Calu3 (cell line): ENCODE results near the gene SF3B2. TPM values are rescaled to one million over a fixed set of nuclear protein-coding genes. Genes with fewer than 3 reads are reported as not detected.
"Not testable (repeated sequence)": the region's sequence is repeated elsewhere in the genome, so short reads cannot be mapped to it uniquely, and the experiment has no call there.

Experiments
- BruUV-seq: library from RNA; stranded (reverse); fragments of 400-500 nt; replicated peaks from 2 replicates; lab custom pipeline; 2021; lab: Mats Ljungman, UMichigan
- CTCF ChIA-PET: fragments of 300-600 bp; sonication (Branson Sonifier 250); formaldehyde crosslinking; loops from one replicate; lab custom pipeline; 2022; ENCODE audit warnings: antibody characterized with exemption; lab: Charles Lee
- DNase-seq: peaks from one replicate; pipeline ENCODE4 v3.0.0; 2022
- H3K27ac Mint-ChIP-seq: one replicate; pipeline ENCODE4 v1.8.0; 2022; ENCODE audit warnings: mixed read lengths; ENCODE audit not compliant: unreplicated experiment
- H3K27me3 Mint-ChIP-seq: one replicate; pipeline ENCODE4 v1.8.0; 2022; ENCODE audit warnings: mixed read lengths; ENCODE audit not compliant: unreplicated experiment
- H3K36me3 Mint-ChIP-seq: one replicate; pipeline ENCODE4 v1.8.0; 2022; ENCODE audit warnings: mild to moderate bottlenecking, moderate library complexity, mixed read lengths; ENCODE audit not compliant: insufficient read depth, unreplicated experiment
- H3K4me1 Mint-ChIP-seq: one replicate; pipeline ENCODE4 v1.8.0; 2022; ENCODE audit warnings: mild to moderate bottlenecking, low read depth, mixed read lengths; ENCODE audit not compliant: unreplicated experiment
- H3K4me3 Mint-ChIP-seq: one replicate; pipeline ENCODE4 v1.8.0; 2022; ENCODE audit warnings: mild to moderate bottlenecking, low read depth, moderate library complexity, mixed read lengths; ENCODE audit not compliant: unreplicated experiment
- H3K9me3 Mint-ChIP-seq: one replicate; pipeline ENCODE4 v1.8.0; 2022; ENCODE audit warnings: low read depth, mixed read lengths; ENCODE audit not compliant: unreplicated experiment
- CTCF ChIP-seq: fragments of 200-600 bp; IDR thresholded peaks from one replicate; pipeline ENCODE4 v1.8.0; 2022; ENCODE audit warnings: antibody characterized with exemption; ENCODE audit not compliant: unreplicated experiment
- intact Hi-C: fragments of 100-400 bp; cut with micrococcal nuclease; formaldehyde crosslinking; loops from one replicate; pipeline ENCODE4 v1.10.0; 2022; ENCODE audit not compliant: unreplicated experiment
- total RNA-seq: library from RNA; stranded (reverse); gene quantifications from 2 replicates; pipeline ENCODE4 v1.2.3, GENCODE V29; 2022

The SF3B2 gene
- total RNA-seq, 1 experiment from 2014 or later: 173 TPM

GRCh38 chr11:66077927-66078326 is 25.8 kb downstream of the SF3B2 start:
- H3K36me3 Mint-ChIP-seq: no peaks in the 10 kb centered on the region
- peaks cover 28% of the 10 kb centered on the region for H3K4me1 Mint-ChIP-seq
- no peak for DNase-seq
- BruUV-seq: no TSS peak
- H3K27ac Mint-ChIP-seq: no peak overlapping the region
- TF ChIP-seq CTCF: no peak
- no peaks in the 10 kb centered on the region for H3K9me3 Mint-ChIP-seq
- intact Hi-C loops: no loop called here
- no peaks in the 10 kb centered on the region for H3K27me3 Mint-ChIP-seq
- CTCF ChIA-PET: no interaction called here
- no peak overlapping the region for H3K4me3 Mint-ChIP-seq

- intact Hi-C loops, H3K36me3 Mint-ChIP-seq, H3K27ac Mint-ChIP-seq, H3K27me3 Mint-ChIP-seq, BruUV-seq, H3K9me3 Mint-ChIP-seq, H3K4me3 Mint-ChIP-seq, DNase-seq: not testable (repeated sequence)
- CTCF ChIA-PET: interaction anchor here (0.7 to 0.9 kb wide), 2 partner anchors 11 to 18 kb away, joined by 3 to 7 read pairs; no protein-coding TSS in a partner anchor
- H3K4me1 Mint-ChIP-seq: peaks cover 38% of the 10 kb centered on the region
These were observed 26.8 kb downstream of the SF3B2 start for GRCh38 chr11:66078949-66079348.

GRCh38 chr11:66080055-66080817 is 28.1 kb downstream of the SF3B2 start:
- Mint-ChIP-seq H3K36me3 (no peaks in the 10 kb centered on the region), H3K9me3 (no peaks in the 10 kb centered on the region), H3K27me3 (no peaks in the 10 kb centered on the region), H3K4me1 (peaks cover 47% of the 10 kb centered on the region), H3K4me3 (no peak overlapping the region), H3K27ac (no peak overlapping the region)
- CTCF ChIA-PET: interaction anchor here (0.6 to 1.3 kb wide), 4 partner anchors 12 to 331 kb away, joined by 3 to 5 read pairs (median 3); partner anchors contain the start of gene MUS81
- no peak for TF ChIP-seq CTCF
- peak; percentile 37 for DNase-seq
- BruUV-seq: no TSS peak
- intact Hi-C loops: loop anchor here (2.0 to 5.0 kb wide), 2 partner anchors 37 to 57 kb away; no protein-coding TSS in a partner anchor

- Mint-ChIP-seq H3K27ac (no peak overlapping the region), H3K36me3 (no peaks in the 10 kb centered on the region), H3K9me3 (no peaks in the 10 kb centered on the region), H3K27me3 (no peaks in the 10 kb centered on the region), H3K4me1 (peaks cover 47% of the 10 kb centered on the region), H3K4me3 (no peak overlapping the region)
- peak; percentile 64 for DNase-seq
- no peak for TF ChIP-seq CTCF
- BruUV-seq: no TSS peak
- intact Hi-C loops: loop anchor here (2.0 to 5.0 kb wide), 2 partner anchors 36 to 55 kb away; no protein-coding TSS in a partner anchor
- CTCF ChIA-PET: interaction anchor here (0.6 to 1.3 kb wide), 4 partner anchors 14 to 312 kb away, joined by 3 to 6 read pairs (median 4); no protein-coding TSS in a partner anchor
These were observed 29.3 kb downstream of the SF3B2 start for GRCh38 chr11:66081505-66081904.
